Measurements from ENCODE around the gene ITIH1.

ITIH1 gene

GRCh38 chr3:52811452-52812011, 34.1 kb downstream of the ITIH1 start:
- Histone ChIP-seq H3K27me3 (ENCODE audit: control insufficient read depth in 3 of 3, insufficient read depth in 3 of 3, low read depth in 1 of 3, low read length in 3 of 3) (peaks cover 0 to 3% (median 0%) of the 10 kb centered on the region in 3 experiments), H2AK5ac (ENCODE audit: low read depth, low read length) (no peak overlapping the region), H2BK5ac (ENCODE audit: low read length) (no peak overlapping the region), H3K4me1 (ENCODE audit: control insufficient read depth in 2 of 2, insufficient read depth in 1 of 2, low read depth in 1 of 2, low read length in 2 of 2) (peaks cover 0 to 4% of the 10 kb centered on the region in 2 donors), H3K4ac (ENCODE audit: low read length) (no peak overlapping the region), H3K18ac (ENCODE audit: low read length) (peak overlapping the region; percentile 62), H3K14ac (ENCODE audit: low read length) (no peak overlapping the region), H2BK15ac (ENCODE audit: low read length) (no peak overlapping the region), H3K9ac (ENCODE audit: low read depth, low read length, poor library complexity) (no peak overlapping the region), H4K91ac (ENCODE audit: low read depth, low read length, poor library complexity) (no peak overlapping the region), H2BK120ac (ENCODE audit: low read depth, low read length) (peak overlapping the region; percentile 19), H3K36me3 (replicated peaks in 1 of 2; ENCODE audit: control insufficient read depth in 2 of 2, insufficient read depth in 2 of 2, low read length in 2 of 2) (no peaks in the 10 kb centered on the region), H3K4me2 (ENCODE audit: insufficient read depth, low read length, poor library complexity, severe bottlenecking) (no peak overlapping the region), H3K27ac (replicated peaks; ENCODE audit: low read length) (no peak overlapping the region), H3K9me3 (replicated peaks in 1 of 2; ENCODE audit: control insufficient read depth in 2 of 2, insufficient read depth in 1 of 2, low read depth in 1 of 2, low read length in 2 of 2) (peaks cover 0 to 5% of the 10 kb centered on the region in 2 donors), H3K79me1 (ENCODE audit: low read depth, low read length) (no peaks in the 10 kb centered on the region), H4K8ac (ENCODE audit: low read depth, low read length) (peak overlapping the region; percentile 19), H2BK12ac (ENCODE audit: low read length) (no peak overlapping the region), H3K4me3 (ENCODE audit: low read length in 2 of 2) (no peak overlapping the region), H2AFZ (ENCODE audit: low read length) (no peak overlapping the region), H3K23ac (ENCODE audit: low read depth, low read length, poor library complexity) (no peak overlapping the region)
- WGBS, 2 donors (ENCODE audit: extremely low coverage in 2 of 2, insufficient read length in 2 of 2, insufficient replicate concordance in 1 of 2): no CpG with 5 or more reads among the region's 7 CpGs
- DNase-seq (ENCODE audit: low spot score): no peak

- Histone ChIP-seq H3K79me1 (ENCODE audit: low read depth, low read length) (no peaks in the 10 kb centered on the region), H3K9me3 (replicated peaks in 1 of 2; ENCODE audit: control insufficient read depth in 2 of 2, insufficient read depth in 1 of 2, low read depth in 1 of 2, low read length in 2 of 2) (no peaks in the 10 kb centered on the region), H3K4me2 (ENCODE audit: insufficient read depth, low read length, poor library complexity, severe bottlenecking) (no peak overlapping the region)
Observed at GRCh38 chr3:52813810-52814209, 36.4 kb downstream of the ITIH1 start.

GRCh38 chr3:52816199-52816598, 38.8 kb downstream of the ITIH1 start:
- Histone ChIP-seq H2BK120ac (ENCODE audit: low read depth, low read length) (no peak overlapping the region), H3K36me3 (replicated peaks in 1 of 2; ENCODE audit: control insufficient read depth in 2 of 2, insufficient read depth in 2 of 2, low read length in 2 of 2) (no peaks in the 10 kb centered on the region), H3K9ac (ENCODE audit: low read depth, low read length, poor library complexity) (no peak overlapping the region), H3K4me2 (ENCODE audit: insufficient read depth, low read length, poor library complexity, severe bottlenecking) (no peak overlapping the region), H2BK5ac (ENCODE audit: low read length) (no peak overlapping the region), H4K91ac (ENCODE audit: low read depth, low read length, poor library complexity) (no peak overlapping the region), H2BK15ac (ENCODE audit: low read length) (peak overlapping the region; percentile 9), H3K4me3 (ENCODE audit: low read length in 2 of 2) (no peak overlapping the region), H3K27me3 (ENCODE audit: control insufficient read depth in 3 of 3, insufficient read depth in 3 of 3, low read depth in 1 of 3, low read length in 3 of 3) (no peaks in the 10 kb centered on the region), H2AK5ac (ENCODE audit: low read depth, low read length) (no peak overlapping the region), H2AFZ (ENCODE audit: low read length) (peak overlapping the region; percentile 8), H3K79me1 (ENCODE audit: low read depth, low read length) (no peaks in the 10 kb centered on the region), H3K4me1 (ENCODE audit: control insufficient read depth in 2 of 2, insufficient read depth in 1 of 2, low read depth in 1 of 2, low read length in 2 of 2) (peaks cover 4 to 10% of the 10 kb centered on the region in 2 donors), H3K4ac (ENCODE audit: low read length) (no peak overlapping the region), H2BK12ac (ENCODE audit: low read length) (no peak overlapping the region), H3K27ac (replicated peaks; ENCODE audit: low read length) (no peak overlapping the region), H4K8ac (ENCODE audit: low read depth, low read length) (no peak overlapping the region), H3K14ac (ENCODE audit: low read length) (no peak overlapping the region), H3K23ac (ENCODE audit: low read depth, low read length, poor library complexity) (no peak overlapping the region), H3K18ac (ENCODE audit: low read length) (no peak overlapping the region), H3K9me3 (replicated peaks in 1 of 2; ENCODE audit: control insufficient read depth in 2 of 2, insufficient read depth in 1 of 2, low read depth in 1 of 2, low read length in 2 of 2) (no peaks in the 10 kb centered on the region)
- no CpG with 5 or more reads among the region's 6 CpGs for WGBS, 2 donors (ENCODE audit: extremely low coverage in 2 of 2, insufficient read length in 2 of 2, insufficient replicate concordance in 1 of 2)
- no peak for DNase-seq (ENCODE audit: low spot score)

More at GRCh38 chr3:52813810-52814209, 36.4 kb downstream of the ITIH1 start:
- no peak overlapping the region for H3K14ac ChIP-seq (ENCODE audit: low read length)
- no peak overlapping the region for H3K27ac ChIP-seq (replicated peaks; ENCODE audit: low read length)
- DNase-seq (ENCODE audit: low spot score): no peak
- H3K27me3 ChIP-seq (ENCODE audit: control insufficient read depth in 3 of 3, insufficient read depth in 3 of 3, low read depth in 1 of 3, low read length in 3 of 3): peaks cover 0 to 3% (median 0%) of the 10 kb centered on the region in 3 experiments
- no peak overlapping the region for H3K23ac ChIP-seq (ENCODE audit: low read depth, low read length, poor library complexity)
- no peak overlapping the region for H3K18ac ChIP-seq (ENCODE audit: low read length)
- H4K8ac ChIP-seq (ENCODE audit: low read depth, low read length): no peak overlapping the region
- H2BK5ac ChIP-seq (ENCODE audit: low read length): peak overlapping the region; percentile 45
- H3K36me3 ChIP-seq (replicated peaks in 1 of 2; ENCODE audit: control insufficient read depth in 2 of 2, insufficient read depth in 2 of 2, low read length in 2 of 2): no peaks in the 10 kb centered on the region
- H3K4ac ChIP-seq (ENCODE audit: low read length): no peak overlapping the region
- H4K91ac ChIP-seq (ENCODE audit: low read depth, low read length, poor library complexity): no peak overlapping the region
- no CpG with 5 or more reads among the region's 8 CpGs for WGBS, 2 donors (ENCODE audit: extremely low coverage in 2 of 2, insufficient read length in 2 of 2, insufficient replicate concordance in 1 of 2)
- H3K4me1 ChIP-seq (ENCODE audit: control insufficient read depth in 2 of 2, insufficient read depth in 1 of 2, low read depth in 1 of 2, low read length in 2 of 2): peaks cover under 1 to 4% of the 10 kb centered on the region in 2 donors
- H2BK120ac ChIP-seq (ENCODE audit: low read depth, low read length): no peak overlapping the region
- peak overlapping the region; percentile 41 for H2AK5ac ChIP-seq (ENCODE audit: low read depth, low read length)
- H3K4me3 ChIP-seq (ENCODE audit: low read length in 2 of 2): no peak overlapping the region
- H3K9ac ChIP-seq (ENCODE audit: low read depth, low read length, poor library complexity): no peak overlapping the region
- no peak overlapping the region for H2BK12ac ChIP-seq (ENCODE audit: low read length)
- H2BK15ac ChIP-seq (ENCODE audit: low read length): no peak overlapping the region
- H2AFZ ChIP-seq (ENCODE audit: low read length): no peak overlapping the region

GRCh38 chr3:52816654-52817053, 39.3 kb downstream of the ITIH1 start:
- Histone ChIP-seq H3K4me3 (ENCODE audit: low read length in 2 of 2) (no peak overlapping the region), H3K4ac (ENCODE audit: low read length) (no peak overlapping the region), H4K91ac (ENCODE audit: low read depth, low read length, poor library complexity) (no peak overlapping the region), H3K4me2 (ENCODE audit: insufficient read depth, low read length, poor library complexity, severe bottlenecking) (no peak overlapping the region), H2BK5ac (ENCODE audit: low read length) (no peak overlapping the region), H3K9me3 (replicated peaks in 1 of 2; ENCODE audit: control insufficient read depth in 2 of 2, insufficient read depth in 1 of 2, low read depth in 1 of 2, low read length in 2 of 2) (no peaks in the 10 kb centered on the region), H3K14ac (ENCODE audit: low read length) (no peak overlapping the region), H3K27me3 (ENCODE audit: control insufficient read depth in 3 of 3, insufficient read depth in 3 of 3, low read depth in 1 of 3, low read length in 3 of 3) (no peaks in the 10 kb centered on the region), H3K79me1 (ENCODE audit: low read depth, low read length) (no peaks in the 10 kb centered on the region), H3K18ac (ENCODE audit: low read length) (no peak overlapping the region), H3K9ac (ENCODE audit: low read depth, low read length, poor library complexity) (no peak overlapping the region), H2AFZ (ENCODE audit: low read length) (peak overlapping the region; percentile 8), H3K36me3 (replicated peaks in 1 of 2; ENCODE audit: control insufficient read depth in 2 of 2, insufficient read depth in 2 of 2, low read length in 2 of 2) (no peaks in the 10 kb centered on the region), H2BK120ac (ENCODE audit: low read depth, low read length) (no peak overlapping the region), H3K23ac (ENCODE audit: low read depth, low read length, poor library complexity) (no peak overlapping the region), H4K8ac (ENCODE audit: low read depth, low read length) (no peak overlapping the region), H2AK5ac (ENCODE audit: low read depth, low read length) (no peak overlapping the region), H3K4me1 (ENCODE audit: control insufficient read depth in 2 of 2, insufficient read depth in 1 of 2, low read depth in 1 of 2, low read length in 2 of 2) (peaks cover 4 to 10% of the 10 kb centered on the region in 2 donors), H2BK12ac (ENCODE audit: low read length) (no peak overlapping the region), H3K27ac (replicated peaks; ENCODE audit: low read length) (no peak overlapping the region), H2BK15ac (ENCODE audit: low read length) (peak overlapping the region; percentile 9)
- WGBS, 2 donors (ENCODE audit: extremely low coverage in 2 of 2, insufficient read length in 2 of 2, insufficient replicate concordance in 1 of 2): no CpG with 5 or more reads among the region's 10 CpGs
- DNase-seq (ENCODE audit: low spot score): no peak
